ENCODE measurements around the gene KRT3. TPM values are rescaled to one million over a fixed set of nuclear protein-coding genes. Genes with fewer than 3 reads are reported as not detected.

KRT3 gene
- total RNA-seq, 1 experiment from 2014 or later = not detected

- no peak overlapping the region for H3K27ac Mint-ChIP-seq (ENCODE audit: low read depth, unreplicated experiment)
- no TSS peak for BruUV-seq (replicated peaks)
- TF ChIP-seq CTCF (IDR thresholded peaks at IDR 0.05; ENCODE audit: unreplicated experiment) = no peak
- POLR2A ChIA-PET = interaction anchor here (0.6 kb wide), 1 partner anchor 328 kb away, joined by 4 read pairs; the partner anchor contains the start of gene KRT6C
- no peak overlapping the region for H3K4me3 Mint-ChIP-seq (ENCODE audit: unreplicated experiment)
- H3K27me3 Mint-ChIP-seq (ENCODE audit: insufficient read depth, unreplicated experiment) = peaks cover 15% of the 10 kb centered on the region
- peaks cover 21% of the 10 kb centered on the region for H3K4me1 Mint-ChIP-seq (ENCODE audit: insufficient read depth, unreplicated experiment)
- H3K36me3 Mint-ChIP-seq (ENCODE audit: insufficient read depth, unreplicated experiment) = no peaks in the 10 kb centered on the region
- H3K9me3 Mint-ChIP-seq (ENCODE audit: unreplicated experiment) = no peaks in the 10 kb centered on the region
- DNase-seq (ENCODE audit: unreplicated experiment) = no peak
- CTCF ChIA-PET = interaction anchor here (0.7 kb wide), 1 partner anchor 9 kb away, joined by 3 read pairs; no protein-coding TSS in a partner anchor
- intact Hi-C loops (cut with micrococcal nuclease) = no loop called here
Observed at GRCh38 chr12:52801773-52802172, 5.9 kb upstream of the KRT3 start.

GRCh38 chr12:52800259-52800917, 4.5 kb upstream of the KRT3 start:
- H3K27ac Mint-ChIP-seq (ENCODE audit: low read depth, unreplicated experiment) = no peak overlapping the region
- intact Hi-C loops (cut with micrococcal nuclease) = no loop called here
- H3K4me3 Mint-ChIP-seq (ENCODE audit: unreplicated experiment) = no peak overlapping the region
- H3K36me3 Mint-ChIP-seq (ENCODE audit: insufficient read depth, unreplicated experiment) = no peaks in the 10 kb centered on the region
- ChIA-PET POLR2A (interaction anchor here (0.8 kb wide), 1 partner anchor 18 kb away, joined by 7 read pairs; no protein-coding TSS in a partner anchor), CTCF (interaction anchor here (0.6 to 1.3 kb wide), 3 partner anchors 14 to 1172 kb away, joined by 3 read pairs; no protein-coding TSS in a partner anchor)
- no peak for DNase-seq (ENCODE audit: unreplicated experiment)
- no TSS peak for BruUV-seq (replicated peaks)
- H3K27me3 Mint-ChIP-seq (ENCODE audit: insufficient read depth, unreplicated experiment) = peaks cover 13% of the 10 kb centered on the region
- peaks cover 21% of the 10 kb centered on the region for H3K4me1 Mint-ChIP-seq (ENCODE audit: insufficient read depth, unreplicated experiment)
- TF ChIP-seq CTCF (IDR thresholded peaks at IDR 0.05; ENCODE audit: unreplicated experiment) = no peak
- H3K9me3 Mint-ChIP-seq (ENCODE audit: unreplicated experiment) = no peaks in the 10 kb centered on the region

GRCh38 chr12:52799505-52800211, 3.7 kb upstream of the KRT3 start:
- intact Hi-C loops (cut with micrococcal nuclease) = no loop called here
- TF ChIP-seq CTCF (IDR thresholded peaks at IDR 0.05; ENCODE audit: unreplicated experiment) = no peak
- ChIA-PET POLR2A (no interaction called here), CTCF (interaction anchor here (0.7 to 1.3 kb wide), 2 partner anchors 13 to 1171 kb away, joined by 3 read pairs; no protein-coding TSS in a partner anchor)
- no peak for DNase-seq (ENCODE audit: unreplicated experiment)
- no TSS peak for BruUV-seq (replicated peaks)
- H3K36me3 Mint-ChIP-seq (ENCODE audit: insufficient read depth, unreplicated experiment) = no peaks in the 10 kb centered on the region
- peaks cover 13% of the 10 kb centered on the region for H3K27me3 Mint-ChIP-seq (ENCODE audit: insufficient read depth, unreplicated experiment)
- no peaks in the 10 kb centered on the region for H3K9me3 Mint-ChIP-seq (ENCODE audit: unreplicated experiment)
- H3K27ac Mint-ChIP-seq (ENCODE audit: low read depth, unreplicated experiment) = no peak overlapping the region
- peaks cover 23% of the 10 kb centered on the region for H3K4me1 Mint-ChIP-seq (ENCODE audit: insufficient read depth, unreplicated experiment)
- H3K4me3 Mint-ChIP-seq (ENCODE audit: unreplicated experiment) = no peak overlapping the region

All from MCF 10A (cell line).